Endothelial cell of umbilical vein (primary cell): Measurements from ENCODE around the gene ZNF460. TPM values are rescaled to one million over a fixed set of nuclear protein-coding genes. Genes with fewer than 3 reads are reported as not detected.

Experiments
- BruUV-seq: library from RNA; stranded (reverse); fragments of 400-500 nt; replicated peaks from 2 replicates; lab custom pipeline; 2021; lab: Mats Ljungman, UMichigan
- CTCF ChIA-PET: fragments of 300-600, 350-600 bp; sonication (Branson Sonifier 250); formaldehyde crosslinking; loops from one replicate; lab custom pipeline; 2021; ENCODE audit warnings: antibody characterized with exemption, inconsistent platforms; lab: Charles Lee
- POLR2A ChIA-PET: fragments of 300-600, 350-600 bp; sonication (Branson Sonifier 250); formaldehyde crosslinking; loops from one replicate; lab custom pipeline; 2021; ENCODE audit warnings: antibody characterized with exemption, inconsistent platforms; lab: Charles Lee
- DNase-seq: peaks from one replicate; pipeline ENCODE4 v3.0.0-alpha.2; 2011; ENCODE audit warnings: low read depth, low spot score
- FAIRE-seq: peaks from 2 replicates; lab custom pipeline; 2011; peaks lifted over from hg19 to GRCh38; lab: Jason Lieb, UNC
- H2AFZ ChIP-seq: 2 replicates; pipeline ENCODE4 v1.6.0; 2012; ENCODE audit warnings: low read depth, low read length, control low read depth, inconsistent platforms
- H3K27ac ChIP-seq: 2 replicates; pipeline ENCODE4 v1.5.1; 2011; ENCODE audit warnings: low read depth, mild to moderate bottlenecking, control low read depth, low read length, moderate library complexity; ENCODE audit not compliant: insufficient read depth
- H3K27me3 ChIP-seq, 2 experiments: 2 replicates each; pipeline versions ENCODE4 v1.6.0 to v1.6.1; 2011; ENCODE audit warnings: low read length in 2 of 2, mixed read lengths in 1 of 2; ENCODE audit not compliant: control insufficient read depth in 2 of 2, insufficient read depth in 2 of 2
- H3K36me3 ChIP-seq, 2 experiments: 2 replicates in 1 of 2; 3 replicates in 1 of 2; pipeline ENCODE4 v1.5.1; 2011; ENCODE audit warnings: low read length in 2 of 2, mild to moderate bottlenecking in 1 of 2, moderate library complexity in 1 of 2; ENCODE audit not compliant: control insufficient read depth in 2 of 2, insufficient read depth in 2 of 2; ENCODE audit errors: extremely low read depth in 1 of 2
- H3K4me1 ChIP-seq: 3 replicates; pipeline ENCODE4 v1.5.1; 2011; ENCODE audit warnings: mild to moderate bottlenecking, low read length; ENCODE audit not compliant: control insufficient read depth, insufficient read depth; ENCODE audit errors: extremely low read depth
- H3K4me2 ChIP-seq: 2 replicates; pipeline ENCODE4 v1.6.1; 2011; ENCODE audit warnings: low read length, control low read depth, mixed read lengths; ENCODE audit not compliant: insufficient read depth
- H3K4me3 ChIP-seq, 3 experiments: fragments of 200-600 bp in 1 of 3; sonication (generic), shearing (Covaris generic) in 1 of 3; replicated peaks in 1 of 3; 2 replicates each; pipeline ENCODE4 v1.5.1; 2011 to 2016; ENCODE audit warnings: control low read depth in 3 of 3, low read length in 3 of 3, mild to moderate bottlenecking in 2 of 3, inconsistent platforms in 1 of 3, low read depth in 1 of 3, moderate library complexity in 1 of 3; ENCODE audit not compliant: insufficient read depth in 1 of 3
- H3K79me2 ChIP-seq: 2 replicates; pipeline ENCODE4 v1.6.0; 2012; ENCODE audit warnings: low read length, inconsistent platforms; ENCODE audit not compliant: control insufficient read depth, insufficient read depth
- H3K9ac ChIP-seq: replicated peaks from 2 replicates; pipeline ENCODE3; 2011; ENCODE audit warnings: low read length, control low read depth; ENCODE audit not compliant: insufficient read depth; ENCODE audit errors: extremely low read depth
- H3K9me1 ChIP-seq: replicated peaks from 3 replicates; pipeline ENCODE4 v1.6.0; 2011; ENCODE audit warnings: mild to moderate bottlenecking, low read length; ENCODE audit not compliant: control insufficient read depth, insufficient read depth; ENCODE audit errors: extremely low read depth
- H3K9me3 ChIP-seq: replicated peaks from 2 replicates; pipeline ENCODE4 v1.5.1; 2012; ENCODE audit warnings: low read length, inconsistent platforms; ENCODE audit not compliant: control insufficient read depth, insufficient read depth
- H4K20me1 ChIP-seq: replicated peaks from 2 replicates; pipeline ENCODE3; 2011; ENCODE audit warnings: mild to moderate bottlenecking, low read length; ENCODE audit not compliant: control insufficient read depth, insufficient read depth; ENCODE audit errors: extremely low read depth
- CTCF ChIP-seq, 2 donors: IDR thresholded peaks; 1 replicate in 1 of 2; 2 replicates in 1 of 2; pipeline ENCODE4 v1.5.1; 2011; ENCODE audit warnings: low read length in 2 of 2, mild to moderate bottlenecking in 2 of 2, moderate library complexity in 2 of 2, control low read depth in 1 of 2, inconsistent platforms in 1 of 2, low read depth in 1 of 2; ENCODE audit not compliant: insufficient read depth in 1 of 2; ENCODE audit errors: extremely low read depth in 1 of 2
- EZH2 ChIP-seq: IDR thresholded peaks from 2 replicates; pipeline ENCODE4 v1.6.1; 2012; ENCODE audit warnings: borderline replicate concordance, low read depth, mild to moderate bottlenecking, moderate library complexity, low read length, inconsistent platforms; ENCODE audit not compliant: severe bottlenecking
- FOS ChIP-seq: IDR thresholded peaks from 2 replicates; pipeline ENCODE4 v1.6.1; 2011; ENCODE audit warnings: mild to moderate bottlenecking, low read length, moderate library complexity, borderline replicate concordance; ENCODE audit not compliant: insufficient read depth
- GATA2 ChIP-seq: IDR thresholded peaks from 2 replicates; pipeline ENCODE4 v1.7.0; 2011; ENCODE audit warnings: low read depth, mild to moderate bottlenecking, moderate library complexity, mixed read lengths, low read length; ENCODE audit not compliant: insufficient read length, insufficient read depth
- JUN ChIP-seq: IDR thresholded peaks from 2 replicates; pipeline ENCODE4 v1.6.1; 2011; ENCODE audit warnings: borderline replicate concordance, low read depth; ENCODE audit not compliant: insufficient read length, insufficient read depth
- MAX ChIP-seq: IDR thresholded peaks from 2 replicates; pipeline ENCODE4 v1.6.1; 2011; ENCODE audit not compliant: insufficient read depth, insufficient read length
- MYC ChIP-seq: IDR thresholded peaks from one replicate; pipeline ENCODE4 v1.6.1; 2011; ENCODE audit warnings: mild to moderate bottlenecking, low read depth, low read length
- POLR2A ChIP-seq: IDR thresholded peaks from 2 replicates; pipeline ENCODE4 v1.6.1; 2012; ENCODE audit warnings: low read depth, mild to moderate bottlenecking, control low read depth, low read length
- POLR2AphosphoS5 ChIP-seq: IDR thresholded peaks from 2 replicates; pipeline ENCODE4 v1.6.1; 2012; ENCODE audit warnings: low read depth, mild to moderate bottlenecking, control low read depth, low read length, moderate library complexity; ENCODE audit not compliant: insufficient read depth
- dilution Hi-C: fragments of 300-500 bp; cut with MboI; formaldehyde crosslinking; loops from one replicate; pipeline ENCODE4 v1.15.0; 2019; ENCODE audit warnings: low sequenced_read_pairs; ENCODE audit not compliant: extremely low pct_ligation_motif_present
- intact Hi-C: fragments of 100-400 bp; cut with micrococcal nuclease; formaldehyde crosslinking; loops from one replicate; pipeline ENCODE4 v1.10.0; 2022
- polyA plus RNA-seq, 4 experiments: library from polyadenylated mRNA; depleted of rRNA in 3 of 4; stranded (reverse) in 3 of 4; unstranded in 1 of 4; fragments of >200 nt; gene quantifications; 2 replicates each; pipeline versions ENCODE4 v1.2.1 to v1.2.3, GENCODE V29; 2011 to 2012; ENCODE audit warnings: missing spikeins in 1 of 4
- total RNA-seq: library from RNA; stranded (reverse); gene quantifications from 2 replicates; pipeline ENCODE4 v1.2.3, GENCODE V29; 2021

ZNF460 gene
- total and polyA plus RNA-seq, 2 donors (not counting 3 experiments of a cell fraction or from before 2014, with no cell fraction given): 4.5 to 26.9 TPM

GRCh38 chr19:57245066-57245465 is 35.2 kb upstream of the ZNF460 start:
- Histone ChIP-seq H2AFZ (no peak overlapping the region), H3K9me3 (no peaks in the 10 kb centered on the region), H3K4me3 (no peak overlapping the region), H3K9ac (no peak overlapping the region), H3K4me1 (peaks cover 6% of the 10 kb centered on the region), H3K27ac (no peak overlapping the region), H3K79me2 (peaks cover 30% of the 10 kb centered on the region), H3K36me3 (peaks cover 7 to 24% of the 10 kb centered on the region in 2 experiments), H4K20me1 (no peaks in the 10 kb centered on the region), H3K27me3 (no peaks in the 10 kb centered on the region), H3K9me1 (no peaks in the 10 kb centered on the region), H3K4me2 (no peak overlapping the region)
- ChIA-PET POLR2A (no interaction called here), CTCF (no interaction called here)
- no peak for FAIRE-seq
- TF ChIP-seq MYC (no peak), EZH2 (no peak), POLR2AphosphoS5 (no peak), MAX (no peak), POLR2A (no peak), CTCF (IDR thresholded peaks at IDR 0.05; ENCODE audit: extremely low read depth in 1 of 2, insufficient read depth in 1 of 2, low read depth in 1 of 2, low read length in 2 of 2) (no peak), JUN (no peak)
- intact Hi-C loops: no loop called here
- no TSS peak for BruUV-seq
- DNase-seq: no peak
- dilution Hi-C loops: no loop called here

GRCh38 chr19:57245959-57246358 is 34.3 kb upstream of the ZNF460 start:
- no peak overlapping the region for H3K9ac ChIP-seq
- H3K4me3 ChIP-seq: no peak overlapping the region
- H3K9me3 ChIP-seq: no peaks in the 10 kb centered on the region
- H3K9me1 ChIP-seq: no peaks in the 10 kb centered on the region
- no TSS peak for BruUV-seq
- intact Hi-C loops (no loop called here), dilution Hi-C loops (no loop called here)
- TF ChIP-seq EZH2 (no peak), FOS (no peak), MYC (no peak), POLR2AphosphoS5 (no peak), JUN (no peak), GATA2 (no peak), CTCF (IDR thresholded peaks at IDR 0.05; ENCODE audit: extremely low read depth in 1 of 2, insufficient read depth in 1 of 2, low read depth in 1 of 2, low read length in 2 of 2) (no peak), POLR2A (no peak), MAX (no peak)
- no peaks in the 10 kb centered on the region for H4K20me1 ChIP-seq
- no peak overlapping the region for H2AFZ ChIP-seq
- POLR2A ChIA-PET: no interaction called here
- peaks cover 6% of the 10 kb centered on the region for H3K4me1 ChIP-seq
- FAIRE-seq (no peak), DNase-seq (no peak)
- no peaks in the 10 kb centered on the region for H3K27me3 ChIP-seq
- H3K27ac ChIP-seq: no peak overlapping the region
- H3K79me2 ChIP-seq: peaks cover 28% of the 10 kb centered on the region
- CTCF ChIA-PET: interaction anchor here (0.6 kb wide), 1 partner anchor 13 kb away, joined by 3 read pairs; no protein-coding TSS in a partner anchor
- H3K36me3 ChIP-seq: peaks cover 7 to 24% of the 10 kb centered on the region in 2 experiments
- no peak overlapping the region for H3K4me2 ChIP-seq
